Mesenchymal stem cell (in vitro differentiated cells and primary cell): ENCODE measurements around the gene NCS1. TPM values are rescaled to one million over a fixed set of nuclear protein-coding genes. Genes with fewer than 3 reads are reported as not detected.
A peak's percentile ranks its signal among the peaks of the same experiment; 100 is the strongest.

Source experiments
- DNase-seq: peaks from one replicate; pipeline ENCODE4 v3.0.0-alpha.2; 2013
- H2AFZ ChIP-seq: one replicate; pipeline ENCODE4 v1.6.1; 2013; ENCODE audit warnings: low read depth, mild to moderate bottlenecking, control low read depth, inconsistent platforms, low read length, moderate library complexity
- H2AK5ac ChIP-seq: 2 replicates; pipeline ENCODE4 v1.6.1; 2013; ENCODE audit warnings: low read length, moderate library complexity, mild to moderate bottlenecking, inconsistent platforms; ENCODE audit not compliant: severe bottlenecking
- H2BK120ac ChIP-seq: one replicate; pipeline ENCODE4 v1.6.1; 2013; ENCODE audit warnings: low read depth, mild to moderate bottlenecking, inconsistent platforms, low read length, moderate library complexity
- H2BK12ac ChIP-seq, 2 experiments: one replicate each; pipeline ENCODE4 v1.6.1; 2013; ENCODE audit warnings: inconsistent platforms in 2 of 2, low read length in 2 of 2, mild to moderate bottlenecking in 2 of 2, moderate library complexity in 2 of 2, control low read depth in 1 of 2
- H2BK15ac ChIP-seq: one replicate; pipeline ENCODE4 v1.6.1; 2013; ENCODE audit warnings: mild to moderate bottlenecking, low read depth, inconsistent platforms; ENCODE audit not compliant: poor library complexity, severe bottlenecking
- H2BK5ac ChIP-seq: 2 replicates; pipeline ENCODE4 v1.6.1; 2013; ENCODE audit warnings: low read depth, mild to moderate bottlenecking, low read length, control low read depth, inconsistent platforms; ENCODE audit not compliant: poor library complexity, severe bottlenecking
- H3K14ac ChIP-seq, 2 experiments: one replicate each; pipeline ENCODE4 v1.6.1; 2013; ENCODE audit warnings: inconsistent platforms in 2 of 2, low read length in 2 of 2, control low read depth in 1 of 2, mild to moderate bottlenecking in 1 of 2, moderate library complexity in 1 of 2
- H3K18ac ChIP-seq, 2 experiments: one replicate each; pipeline ENCODE4 v1.6.1; 2013; ENCODE audit warnings: inconsistent platforms in 2 of 2, low read length in 2 of 2, control low read depth in 1 of 2, low read depth in 1 of 2, mild to moderate bottlenecking in 1 of 2
- H3K23ac ChIP-seq, 2 experiments: one replicate each; pipeline ENCODE4 v1.6.1; 2013; ENCODE audit warnings: inconsistent platforms in 2 of 2, low read length in 2 of 2, mild to moderate bottlenecking in 2 of 2, moderate library complexity in 2 of 2, control low read depth in 1 of 2
- H3K27ac ChIP-seq: 2 replicates; pipeline ENCODE4 v1.5.1; 2013; ENCODE audit warnings: mild to moderate bottlenecking, moderate library complexity, low read length, control low read depth, inconsistent platforms; ENCODE audit not compliant: poor library complexity, severe bottlenecking
- H3K27me3 ChIP-seq, 2 experiments: 2 replicates each; pipeline versions ENCODE4 v1.6.1 to v1.7.0; 2013; ENCODE audit warnings: low read length in 2 of 2, mild to moderate bottlenecking in 2 of 2, moderate library complexity in 2 of 2, control low read depth in 1 of 2, inconsistent platforms in 1 of 2; ENCODE audit not compliant: control insufficient read depth in 1 of 2, insufficient read depth in 1 of 2
- H3K36me3 ChIP-seq, 2 experiments: 2 replicates each; pipeline versions ENCODE4 v1.6.1 to v1.7.0; 2013; ENCODE audit warnings: low read length in 2 of 2, control low read depth in 1 of 2, inconsistent platforms in 1 of 2, low read depth in 1 of 2, mild to moderate bottlenecking in 1 of 2; ENCODE audit not compliant: insufficient read depth in 2 of 2, control insufficient read depth in 1 of 2
- H3K4ac ChIP-seq, 2 experiments: one replicate each; pipeline ENCODE4 v1.6.1; 2013; ENCODE audit warnings: inconsistent platforms in 2 of 2, low read length in 2 of 2, mild to moderate bottlenecking in 2 of 2, moderate library complexity in 2 of 2, control low read depth in 1 of 2, low read depth in 1 of 2
- H3K4me1 ChIP-seq: 2 replicates; pipeline ENCODE4 v1.6.1; 2013; ENCODE audit warnings: low read depth, low read length, control low read depth; ENCODE audit not compliant: control insufficient read depth, insufficient read depth
- H3K4me2 ChIP-seq: 2 replicates; pipeline ENCODE4 v1.6.1; 2013; ENCODE audit warnings: low read length, mild to moderate bottlenecking, inconsistent platforms; ENCODE audit not compliant: poor library complexity, severe bottlenecking
- H3K4me3 ChIP-seq, 2 experiments: 2 replicates each; pipeline versions ENCODE4 v1.5.1 to v1.7.0; 2013; ENCODE audit warnings: low read length in 2 of 2, mild to moderate bottlenecking in 2 of 2, control low read depth in 1 of 2, low read depth in 1 of 2; ENCODE audit not compliant: insufficient read depth in 1 of 2
- H3K79me1 ChIP-seq: replicated peaks from 2 replicates; pipeline ENCODE4 v1.6.1; 2013; ENCODE audit warnings: mild to moderate bottlenecking, control low read depth, low read length, inconsistent platforms; ENCODE audit not compliant: poor library complexity, severe bottlenecking
- H3K9ac ChIP-seq: 2 replicates; pipeline ENCODE4 v1.7.0; 2013; ENCODE audit warnings: mild to moderate bottlenecking, low read length, moderate library complexity
- H3K9me3 ChIP-seq: 2 replicates; pipeline ENCODE4 v1.7.0; 2013; ENCODE audit warnings: mild to moderate bottlenecking, low read length; ENCODE audit not compliant: control insufficient read depth
- H4K8ac ChIP-seq: one replicate; pipeline ENCODE4 v1.6.1; 2013; ENCODE audit warnings: inconsistent platforms, mild to moderate bottlenecking, low read length, moderate library complexity
- H4K91ac ChIP-seq: one replicate; pipeline ENCODE4 v1.6.1; 2013; ENCODE audit warnings: mild to moderate bottlenecking, low read length, inconsistent platforms
- WGBS: methylation state at CpG from one replicate; pipeline ENCODE4 v1.1.7; 2013; ENCODE audit warnings: mixed read lengths; 5-methylcytosine and 5-hydroxymethylcytosine counted together
- polyA plus RNA-seq, 2 experiments: library from polyadenylated mRNA; stranded (reverse); fragments of 200-250 nt; gene quantifications; one replicate each; pipeline ENCODE4 v1.2.3, GENCODE V29; 2013

The NCS1 gene
- polyA plus RNA-seq (2013, experiment 1 of 2): 38.8 TPM
- polyA plus RNA-seq (2013, experiment 2 of 2): 37.7 TPM

DNA sequence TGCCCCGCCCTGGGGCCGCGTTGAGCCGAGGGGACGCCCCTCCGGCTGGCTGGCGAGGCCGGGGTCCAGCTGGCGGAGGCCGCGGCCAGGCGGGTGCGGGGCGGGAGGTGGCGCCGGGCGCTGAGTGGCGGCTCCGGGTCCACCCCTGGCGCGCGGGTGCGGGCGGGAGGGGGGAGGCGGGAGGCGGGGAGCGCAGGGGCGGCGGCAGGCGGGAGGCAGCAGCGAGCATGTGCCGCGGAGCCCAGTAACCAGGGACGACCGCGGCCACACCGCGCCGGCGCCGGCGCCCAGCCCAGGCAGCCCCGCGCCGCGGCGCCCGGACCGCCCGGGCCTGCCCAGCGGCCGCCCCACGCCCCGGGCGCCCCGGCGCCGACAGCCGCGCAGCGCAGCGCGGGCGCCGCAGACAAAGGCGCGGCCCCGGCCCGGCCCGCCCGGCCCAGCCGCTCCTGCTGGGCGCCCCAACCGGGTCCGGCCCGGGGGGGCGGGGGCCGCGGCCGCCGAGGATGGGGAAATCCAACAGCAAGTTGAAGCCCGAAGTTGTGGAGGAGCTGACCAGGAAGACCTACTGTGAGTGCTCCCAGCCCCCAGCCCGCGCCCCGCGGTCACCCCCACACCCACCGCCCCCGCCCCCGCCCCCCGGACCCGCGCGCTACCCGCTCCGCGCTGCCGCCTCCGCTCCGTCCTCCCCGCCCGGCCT, at the start of gene NCS1:
Gene NCS1, plus strand, starts transcription at position 244 of the 697 bp plus-strand sequence. Its CDS starts 260 bp downstream, at position 504.
- H2AFZ ChIP-seq: peak within 1 kb of the TSS; percentile 46
- peak within 1 kb of the TSS; percentile 70 for H4K91ac ChIP-seq
- H3K4ac ChIP-seq: peak within 1 kb of the TSS; percentile 35 to 76
- peak within 1 kb of the TSS; percentile 55 for H2BK120ac ChIP-seq
- peaks cover 5 to 28% of the 10 kb centered on the region in 2 experiments for H3K36me3 ChIP-seq
- WGBS: 2% methylated on average over 21 of the region's 101 CpGs
- no peak within 1 kb of the TSS for H2AK5ac ChIP-seq
- H3K27me3 ChIP-seq: no peaks in the 10 kb centered on the region
- H2BK15ac ChIP-seq: peak within 1 kb of the TSS; percentile 88
- peak within 1 kb of the TSS; percentile 78 for H4K8ac ChIP-seq
- no peak within 1 kb of the TSS for H2BK5ac ChIP-seq
- H3K14ac ChIP-seq: peak within 1 kb of the TSS in 1 of 2 experiments; percentile 37
- peaks cover 3% of the 10 kb centered on the region for H3K79me1 ChIP-seq
- H3K18ac ChIP-seq: peak within 1 kb of the TSS; percentile 52 to 95
- no peaks in the 10 kb centered on the region for H3K9me3 ChIP-seq
- H3K4me1 ChIP-seq: peaks cover 31% of the 10 kb centered on the region
- H3K27ac ChIP-seq: peak within 1 kb of the TSS; percentile 11
- peak within 1 kb of the TSS in 1 of 2 experiments; percentile 97 for H2BK12ac ChIP-seq
- peak within 1 kb of the TSS; percentile 83 to 93 for H3K4me3 ChIP-seq
- H3K23ac ChIP-seq: peak within 1 kb of the TSS in 1 of 2 experiments; percentile 97
- peak within 1 kb of the TSS; percentile 82 for H3K4me2 ChIP-seq
- peak; percentile 74 for DNase-seq
- H3K9ac ChIP-seq: peak within 1 kb of the TSS; percentile 86

DNA sequence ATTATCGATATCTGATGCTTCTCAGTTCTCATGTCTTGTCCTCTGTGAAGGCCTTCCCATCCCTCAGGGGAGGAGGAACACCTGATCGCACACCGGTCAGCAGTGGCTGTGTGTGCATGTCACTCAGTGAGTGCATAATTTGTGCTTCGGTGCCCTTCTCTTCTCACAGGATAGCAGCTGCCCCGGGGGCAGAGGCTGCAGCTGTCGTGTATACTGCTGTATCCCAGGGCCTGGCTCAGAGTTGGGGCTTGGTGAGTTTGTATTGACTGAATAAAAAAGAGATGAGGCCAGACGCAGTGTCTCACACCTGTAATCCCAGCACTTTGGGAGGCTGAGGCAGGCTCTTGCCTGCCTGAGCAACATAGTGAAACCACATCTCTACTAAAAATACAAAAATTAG, 49.7 kb upstream of the NCS1 start:
- no peak overlapping the region for H2AK5ac ChIP-seq
- H3K27me3 ChIP-seq: no peaks in the 10 kb centered on the region
- H3K9ac ChIP-seq: no peak overlapping the region
- no peak overlapping the region for H3K4me3 ChIP-seq
- no peak overlapping the region for H2AFZ ChIP-seq
- no peak overlapping the region for H2BK15ac ChIP-seq
- no peak overlapping the region for H2BK12ac ChIP-seq
- H3K4me1 ChIP-seq: peaks cover 22% of the 10 kb centered on the region
- no peak overlapping the region for H4K8ac ChIP-seq
- H3K79me1 ChIP-seq: peaks cover 12% of the 10 kb centered on the region
- no peaks in the 10 kb centered on the region for H3K9me3 ChIP-seq
- H3K14ac ChIP-seq: no peak overlapping the region
- no peak overlapping the region for H3K27ac ChIP-seq
- no peak overlapping the region for H3K4me2 ChIP-seq
- no peak overlapping the region for H3K4ac ChIP-seq
- H2BK5ac ChIP-seq: no peak overlapping the region
- H3K36me3 ChIP-seq: peaks cover 36 to 60% of the 10 kb centered on the region in 2 experiments
- WGBS: 94% methylated on average over 7 of the region's 7 CpGs
- no peak for DNase-seq
- no peak overlapping the region for H3K23ac ChIP-seq
- no peak overlapping the region for H3K18ac ChIP-seq
- no peak overlapping the region for H2BK120ac ChIP-seq
- H4K91ac ChIP-seq: no peak overlapping the region

DNA sequence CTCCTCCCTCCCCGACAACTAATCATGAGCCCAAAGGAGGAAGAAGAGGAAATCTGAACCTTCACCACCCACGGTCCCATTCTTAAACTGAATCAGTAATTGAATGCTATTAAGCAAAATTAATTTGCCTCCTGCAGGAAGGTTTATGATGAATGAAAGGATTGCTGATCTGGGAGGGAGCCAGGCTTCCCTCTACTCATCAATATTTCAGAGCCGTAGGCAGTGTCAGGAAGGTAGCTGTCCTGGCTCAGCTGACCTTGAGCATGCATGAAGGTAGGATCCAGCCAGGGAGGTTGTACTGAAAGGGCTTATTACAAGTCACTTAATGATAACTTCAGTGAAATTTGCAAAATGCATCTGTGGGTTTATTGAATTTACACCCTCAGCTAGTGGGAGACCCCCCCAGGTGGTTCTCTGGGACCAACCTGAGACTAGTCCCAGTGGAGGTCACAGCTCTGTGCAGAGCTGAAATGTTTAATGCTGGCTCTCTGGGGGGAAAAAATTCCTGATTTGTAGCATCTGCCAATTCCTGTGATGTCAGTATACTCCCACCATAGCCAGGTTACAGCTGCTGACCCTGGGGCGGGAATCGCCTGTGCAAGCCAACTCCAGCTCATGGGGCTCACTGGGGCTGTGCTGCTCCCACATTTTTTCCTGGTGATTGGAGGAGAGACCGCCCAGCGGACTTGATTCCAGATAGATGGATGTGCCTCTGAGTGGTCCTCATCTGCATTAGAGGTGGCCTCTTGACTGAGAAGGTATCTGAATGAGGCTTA, 47.9 kb upstream of the NCS1 start:
- Histone ChIP-seq H2BK15ac (no peak overlapping the region), H3K27ac (no peak overlapping the region), H3K4ac (no peak overlapping the region), H4K91ac (no peak overlapping the region), H3K18ac (no peak overlapping the region), H2BK120ac (no peak overlapping the region), H3K4me1 (peaks cover 15% of the 10 kb centered on the region), H3K14ac (no peak overlapping the region), H2AFZ (no peak overlapping the region), H3K27me3 (no peaks in the 10 kb centered on the region), H2BK12ac (no peak overlapping the region), H2AK5ac (no peak overlapping the region), H3K79me1 (peaks cover 10% of the 10 kb centered on the region), H3K36me3 (peaks cover 36 to 70% of the 10 kb centered on the region in 2 experiments), H4K8ac (no peak overlapping the region), H3K4me3 (no peak overlapping the region), H3K9ac (no peak overlapping the region), H3K23ac (no peak overlapping the region), H3K9me3 (no peaks in the 10 kb centered on the region), H2BK5ac (no peak overlapping the region), H3K4me2 (no peak overlapping the region)
- WGBS: over 99% methylated on average over 5 of the region's 7 CpGs
- no peak for DNase-seq
